ENCODE measurements around the gene NCKAP1.

DNA sequence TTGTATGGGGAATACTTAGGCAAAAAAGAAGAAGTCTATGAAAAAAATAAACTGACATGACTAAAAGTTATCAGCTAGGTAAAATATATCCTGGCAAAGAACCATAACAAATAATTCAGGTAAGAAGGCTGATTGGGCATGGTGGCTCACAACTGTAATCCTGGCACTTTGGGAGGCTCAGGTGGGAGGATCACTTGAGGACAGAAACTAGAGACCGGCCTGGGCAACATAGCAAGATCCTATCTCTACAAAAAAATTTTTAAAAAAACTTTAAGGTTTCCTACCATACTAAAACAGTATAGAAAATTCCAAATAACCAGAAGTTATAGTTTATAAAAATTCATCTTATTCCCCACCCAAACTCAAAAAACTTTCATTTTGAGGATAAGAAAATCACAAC is 10.8 kb downstream of the NCKAP1 start:
- no peak for TF ChIP-seq CTCF (IDR thresholded peaks at IDR 0.05)
- no peak for TF ChIP-seq POLR2A (IDR thresholded peaks at IDR 0.05)
